Mucosa of rectum (tissue), 2 donors: ENCODE data around the gene NCKIPSD.

Experiments used
- H3K27ac ChIP-seq, 2 donors: one replicate each; pipeline ENCODE4 v1.7.0; 2013; ENCODE audit warnings: inconsistent platforms in 2 of 2, low read depth in 2 of 2, low read length in 2 of 2
- H3K27me3 ChIP-seq, 2 donors: one replicate each; pipeline ENCODE4 v1.7.0; 2013; ENCODE audit warnings: low read length in 2 of 2; ENCODE audit not compliant: control insufficient read depth in 2 of 2, insufficient read depth in 2 of 2
- H3K36me3 ChIP-seq, 2 donors: one replicate each; pipeline ENCODE4 v1.7.0; 2013; ENCODE audit warnings: low read length in 2 of 2; ENCODE audit not compliant: control insufficient read depth in 2 of 2, insufficient read depth in 2 of 2
- H3K4me1 ChIP-seq, 2 donors: one replicate each; pipeline ENCODE4 v1.7.0; 2013; ENCODE audit warnings: low read length in 2 of 2, mild to moderate bottlenecking in 1 of 2; ENCODE audit not compliant: control insufficient read depth in 2 of 2, insufficient read depth in 2 of 2
- H3K4me3 ChIP-seq, 2 donors: one replicate each; pipeline ENCODE4 v1.7.0; 2013; ENCODE audit warnings: low read length in 2 of 2
- H3K9ac ChIP-seq, 2 donors: one replicate each; pipeline ENCODE4 v1.7.0; 2013; ENCODE audit warnings: low read length in 2 of 2, low read depth in 1 of 2, mild to moderate bottlenecking in 1 of 2
- H3K9me3 ChIP-seq, 2 donors: one replicate each; pipeline ENCODE4 v1.7.0; 2013; ENCODE audit warnings: low read length in 2 of 2; ENCODE audit not compliant: control insufficient read depth in 2 of 2
- donor health status: healthy.
- donor health status: Normal muscosa, but diverticular disease.

The NCKIPSD gene

DNA sequence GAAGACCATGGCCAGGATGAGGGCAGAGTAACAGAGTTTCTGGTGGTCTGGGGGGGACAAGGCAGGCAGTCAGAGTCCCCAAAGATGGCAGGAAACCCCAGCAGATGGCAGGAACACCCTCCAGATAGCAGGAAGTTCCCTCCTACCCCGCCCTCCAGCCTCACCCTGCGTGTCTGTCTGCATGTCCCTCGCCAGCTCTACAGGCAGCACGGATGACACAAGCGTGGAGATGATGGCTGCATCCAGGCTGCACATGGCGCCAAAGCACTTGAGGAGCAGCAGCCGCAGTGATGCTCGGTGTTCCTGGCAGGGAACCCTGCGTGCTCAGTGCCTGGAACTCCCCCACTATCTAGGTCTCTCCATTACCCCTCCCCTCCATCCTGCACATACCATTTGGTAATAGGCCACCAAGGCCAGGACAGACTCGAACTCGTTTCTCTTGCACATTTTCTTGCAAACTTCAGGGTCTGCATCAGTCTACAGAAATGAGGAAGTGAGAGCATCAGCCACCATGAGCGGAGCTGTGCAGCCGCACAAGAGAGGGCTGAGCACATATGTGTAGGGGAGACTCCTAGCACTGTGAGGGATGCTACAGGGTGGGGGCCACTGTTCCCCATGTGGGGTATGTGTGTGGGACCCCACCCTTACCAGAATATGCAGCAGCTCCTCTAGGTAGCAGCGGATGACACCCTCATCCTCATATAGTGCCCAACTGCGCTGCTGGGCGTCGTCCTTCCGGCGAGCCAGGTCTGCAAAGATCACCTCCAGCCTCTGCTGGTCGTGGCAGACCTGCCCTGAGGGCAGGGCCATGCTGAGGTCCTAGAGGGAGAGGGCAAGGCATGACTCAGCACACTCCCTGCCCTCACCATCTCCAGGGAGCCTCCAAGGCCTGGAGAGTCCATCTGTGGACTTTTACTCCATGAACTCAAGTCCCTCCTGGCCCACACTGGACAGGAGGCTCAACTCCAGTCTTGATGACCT is 6.0 kb downstream of the NCKIPSD start:
- H3K36me3 ChIP-seq, result peaks cover 44 to 62% of the 10 kb centered on the region in 2 donors

DNA sequence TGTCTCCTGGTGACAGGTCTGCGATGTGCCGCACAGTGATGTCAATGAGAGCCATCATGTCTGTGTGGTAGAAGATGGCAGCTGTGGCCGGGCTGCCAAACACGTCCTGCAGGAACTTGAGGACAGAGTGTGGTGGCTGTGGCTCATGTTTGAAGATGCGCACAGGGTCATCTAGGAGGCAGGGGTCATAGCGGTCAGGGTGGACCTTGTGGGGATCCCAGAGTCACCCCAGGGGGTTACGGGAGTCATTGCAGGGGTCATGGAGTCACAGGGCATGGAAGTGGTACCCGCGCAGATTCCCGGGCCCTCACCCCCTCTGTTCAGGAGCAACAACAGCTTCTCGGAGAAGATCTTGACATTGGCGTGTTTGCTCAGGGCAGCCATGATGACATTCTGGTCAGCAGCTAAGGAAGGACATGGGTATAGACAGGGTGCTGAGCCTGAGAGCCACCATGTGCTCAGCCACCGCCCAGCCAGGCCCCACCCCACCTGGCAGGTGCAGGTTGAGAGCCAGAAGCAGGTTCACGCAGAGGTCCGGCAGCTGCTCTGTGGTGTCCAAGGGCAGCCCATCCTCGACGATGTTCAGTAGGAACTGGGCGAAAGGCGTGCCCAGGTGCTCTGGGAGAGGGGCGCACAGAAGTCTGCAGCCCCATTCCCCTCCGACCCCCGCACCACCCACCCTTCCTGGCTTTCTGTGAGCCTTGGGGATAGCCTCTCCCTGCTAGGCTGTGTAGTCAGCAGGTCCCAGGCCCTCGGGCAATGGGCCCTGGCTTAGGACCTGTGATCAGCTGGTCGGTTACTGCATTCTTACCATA is 6.9 kb downstream of the NCKIPSD start:
- no peak overlapping the region for H3K9ac ChIP-seq
- H3K4me1 ChIP-seq, result peaks cover 2 to 7% of the 10 kb centered on the region in 2 donors
- H3K9me3 ChIP-seq, result no peaks in the 10 kb centered on the region
- no peak overlapping the region for H3K27ac ChIP-seq
- H3K4me3 ChIP-seq, result no peak overlapping the region
- peaks cover 53 to 65% of the 10 kb centered on the region in 2 donors for H3K36me3 ChIP-seq
- no peaks in the 10 kb centered on the region for H3K27me3 ChIP-seq

More for the DNA sequence above, 6.0 kb downstream of the NCKIPSD start:
- no peaks in the 10 kb centered on the region for H3K27me3 ChIP-seq
- no peak overlapping the region for H3K27ac ChIP-seq
- no peaks in the 10 kb centered on the region for H3K9me3 ChIP-seq
- no peak overlapping the region for H3K9ac ChIP-seq
- peaks cover 12 to 16% of the 10 kb centered on the region in 2 donors for H3K4me1 ChIP-seq
- no peak overlapping the region for H3K4me3 ChIP-seq

DNA sequence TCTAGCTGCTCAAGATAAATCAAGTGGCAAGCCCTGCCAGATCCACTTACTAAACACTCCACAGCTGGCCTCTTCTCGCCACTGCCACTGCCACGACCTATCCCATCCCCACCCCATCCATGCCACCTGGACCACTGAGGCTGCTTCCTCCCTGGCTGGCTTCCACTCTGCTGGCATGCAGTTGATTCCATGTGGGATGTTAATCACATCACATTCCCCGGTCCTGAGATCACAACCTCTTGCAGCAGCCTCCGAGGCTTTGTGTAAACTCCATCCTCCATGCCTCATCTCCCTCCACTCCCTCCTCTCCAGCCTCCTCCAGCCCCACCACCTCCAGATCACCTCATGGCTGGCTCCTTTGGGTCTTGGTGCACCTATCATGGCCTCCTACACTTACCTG is 7.7 kb downstream of the NCKIPSD start:
- no peak overlapping the region for H3K4me3 ChIP-seq
- peaks cover 53 to 65% of the 10 kb centered on the region in 2 donors for H3K36me3 ChIP-seq
- no peak overlapping the region for H3K27ac ChIP-seq
- no peaks in the 10 kb centered on the region for H3K9me3 ChIP-seq
- H3K9ac ChIP-seq, result no peak overlapping the region
- H3K27me3 ChIP-seq, result no peaks in the 10 kb centered on the region
- H3K4me1 ChIP-seq, result no peaks in the 10 kb centered on the region

DNA sequence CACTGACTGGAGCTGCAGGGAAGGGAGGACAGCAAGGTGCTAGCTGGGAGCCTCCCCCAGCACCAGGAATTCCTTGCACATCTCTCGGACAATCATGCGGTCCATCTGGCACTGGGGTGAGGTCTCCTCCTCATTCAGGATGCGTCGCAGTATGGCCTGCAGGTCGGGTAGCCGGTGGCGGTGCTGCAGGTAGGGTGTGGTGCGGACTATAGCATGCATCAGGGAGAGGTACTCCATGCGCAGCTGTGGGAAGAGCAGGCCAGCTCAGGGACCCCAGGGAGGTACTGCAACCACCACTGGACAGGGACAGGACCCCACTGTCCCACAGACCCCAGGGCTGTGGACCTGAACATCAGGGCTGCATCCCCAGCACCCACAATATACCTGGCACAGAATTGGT is 11.2 kb downstream of the NCKIPSD start:
- Histone ChIP-seq H3K27ac (no peak overlapping the region), H3K27me3 (no peaks in the 10 kb centered on the region), H3K9me3 (no peaks in the 10 kb centered on the region), H3K4me1 (no peaks in the 10 kb centered on the region), H3K36me3 (peaks cover 34 to 41% of the 10 kb centered on the region in 2 donors), H3K9ac (no peak overlapping the region), H3K4me3 (no peak overlapping the region)

DNA sequence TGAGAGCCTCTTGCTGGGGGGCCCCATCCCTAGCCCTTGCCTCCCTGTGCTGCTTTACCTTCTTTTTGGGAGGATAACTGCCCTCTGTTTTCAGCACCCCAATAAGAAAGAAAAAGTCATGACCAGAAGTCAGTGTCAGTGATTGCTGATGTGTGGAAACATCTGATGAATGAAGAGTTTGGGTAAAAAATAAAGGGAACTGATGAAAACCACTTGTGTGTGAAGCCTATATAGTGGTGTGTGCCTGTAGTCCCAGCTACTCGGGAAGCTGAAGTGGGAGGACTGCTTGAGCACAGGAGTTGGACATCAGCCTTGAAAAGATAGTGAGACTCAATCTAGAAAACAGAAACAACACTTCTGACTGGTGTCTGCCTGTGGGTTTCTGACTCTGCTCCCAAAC is 13.2 kb downstream of the NCKIPSD start:
- Histone ChIP-seq H3K4me1 (no peaks in the 10 kb centered on the region), H3K36me3 (peaks cover 18 to 24% of the 10 kb centered on the region in 2 donors), H3K27me3 (no peaks in the 10 kb centered on the region), H3K27ac (no peak overlapping the region), H3K9ac (no peak overlapping the region), H3K4me3 (no peak overlapping the region), H3K9me3 (no peaks in the 10 kb centered on the region)

DNA sequence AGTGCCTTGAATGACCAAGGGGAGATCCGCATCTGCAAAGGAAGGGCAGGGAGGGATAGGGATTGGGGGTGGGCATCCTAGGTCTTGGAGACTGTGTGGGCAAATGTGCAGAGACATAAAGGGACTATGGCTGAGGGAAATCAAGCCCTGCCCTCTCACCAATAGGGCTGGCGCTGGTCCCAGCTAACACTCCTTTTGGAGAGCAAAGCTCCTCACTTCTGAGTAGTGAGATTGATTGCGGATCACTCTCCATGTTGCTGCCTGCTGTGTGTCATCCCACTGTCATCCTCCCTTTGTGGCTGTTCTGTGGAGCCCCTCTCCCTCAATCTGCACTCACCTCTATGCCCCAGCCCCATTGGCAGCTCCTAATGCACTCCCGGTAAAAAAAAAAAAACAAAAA is 20.8 kb downstream of the NCKIPSD start:
- no peak overlapping the region for H3K9ac ChIP-seq
- peaks cover 20 to 24% of the 10 kb centered on the region in 2 donors for H3K4me1 ChIP-seq
- no peaks in the 10 kb centered on the region for H3K9me3 ChIP-seq
- H3K27ac ChIP-seq, result peak overlapping the region in 1 of 2 donors; percentile 30
- no peaks in the 10 kb centered on the region for H3K36me3 ChIP-seq
- H3K27me3 ChIP-seq, result peaks cover 2 to 13% of the 10 kb centered on the region in 2 donors
- no peak overlapping the region for H3K4me3 ChIP-seq

DNA sequence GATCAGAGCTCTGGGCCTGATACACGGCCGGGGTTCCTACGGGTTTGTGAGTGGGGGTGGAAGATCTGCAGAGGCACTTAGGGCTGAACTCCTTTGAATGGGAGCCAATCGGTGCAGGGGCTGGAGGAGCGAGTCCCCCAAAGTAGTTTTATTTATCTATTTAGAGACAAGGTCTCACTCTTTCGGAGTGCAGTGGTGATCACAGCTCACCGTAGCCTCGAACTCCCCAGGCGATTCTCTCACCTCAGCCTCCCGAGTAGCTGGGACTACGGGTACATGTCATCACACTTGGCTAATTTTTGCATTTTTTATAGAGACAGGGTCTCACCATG is 21.4 kb downstream of the NCKIPSD start:
- Histone ChIP-seq H3K36me3 (no peaks in the 10 kb centered on the region), H3K27ac (peak overlapping the region; percentile 81 to 83), H3K9ac (peak overlapping the region; percentile 24 to 76), H3K4me1 (peaks cover 20 to 24% of the 10 kb centered on the region in 2 donors), H3K27me3 (peaks cover 2 to 15% of the 10 kb centered on the region in 2 donors), H3K4me3 (peak overlapping the region; percentile 67 to 79), H3K9me3 (no peaks in the 10 kb centered on the region)

DNA sequence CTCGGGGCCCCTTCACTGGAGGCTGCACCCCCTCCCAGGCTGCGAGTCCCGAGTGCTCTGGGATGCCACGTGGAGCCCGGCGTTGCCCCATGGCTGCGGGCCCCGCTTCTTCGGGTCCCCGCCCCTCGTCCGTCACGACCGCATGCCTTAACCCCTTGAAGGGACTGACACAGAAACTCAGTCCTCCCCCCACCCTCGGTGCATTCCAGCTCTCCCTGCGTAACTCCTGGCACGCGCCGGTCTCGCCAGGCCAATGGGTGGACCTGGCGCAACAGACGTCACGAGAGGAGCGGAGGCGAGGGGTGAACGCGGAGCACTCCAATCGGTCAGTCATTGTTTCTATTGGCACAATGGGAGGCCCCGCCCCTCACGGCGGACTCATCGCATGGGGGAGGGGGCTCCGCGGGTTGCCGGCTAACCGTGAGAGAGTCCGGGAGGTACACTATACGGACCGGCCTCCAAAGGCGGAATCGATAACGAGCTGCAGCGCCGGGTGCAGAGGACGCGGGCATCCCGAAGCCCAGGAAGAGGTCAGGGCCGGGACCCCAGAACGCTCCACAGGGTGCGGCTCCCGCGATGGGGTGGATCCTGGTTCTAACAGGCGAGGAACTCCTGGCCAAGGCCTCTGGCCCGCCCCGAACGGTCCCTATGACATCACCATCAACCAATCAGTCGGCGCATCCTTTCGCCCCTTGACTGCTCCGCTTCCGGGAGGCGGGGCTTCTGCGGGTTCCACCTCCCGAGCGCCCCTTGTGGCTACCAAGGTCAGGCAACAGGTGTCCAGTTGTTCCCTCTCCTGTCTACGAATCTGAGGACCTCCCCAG is 22.0 kb downstream of the NCKIPSD start:
- Histone ChIP-seq H3K27me3 (peaks cover 2 to 15% of the 10 kb centered on the region in 2 donors), H3K9me3 (no peaks in the 10 kb centered on the region), H3K27ac (peak overlapping the region; percentile 81 to 83)

DNA sequence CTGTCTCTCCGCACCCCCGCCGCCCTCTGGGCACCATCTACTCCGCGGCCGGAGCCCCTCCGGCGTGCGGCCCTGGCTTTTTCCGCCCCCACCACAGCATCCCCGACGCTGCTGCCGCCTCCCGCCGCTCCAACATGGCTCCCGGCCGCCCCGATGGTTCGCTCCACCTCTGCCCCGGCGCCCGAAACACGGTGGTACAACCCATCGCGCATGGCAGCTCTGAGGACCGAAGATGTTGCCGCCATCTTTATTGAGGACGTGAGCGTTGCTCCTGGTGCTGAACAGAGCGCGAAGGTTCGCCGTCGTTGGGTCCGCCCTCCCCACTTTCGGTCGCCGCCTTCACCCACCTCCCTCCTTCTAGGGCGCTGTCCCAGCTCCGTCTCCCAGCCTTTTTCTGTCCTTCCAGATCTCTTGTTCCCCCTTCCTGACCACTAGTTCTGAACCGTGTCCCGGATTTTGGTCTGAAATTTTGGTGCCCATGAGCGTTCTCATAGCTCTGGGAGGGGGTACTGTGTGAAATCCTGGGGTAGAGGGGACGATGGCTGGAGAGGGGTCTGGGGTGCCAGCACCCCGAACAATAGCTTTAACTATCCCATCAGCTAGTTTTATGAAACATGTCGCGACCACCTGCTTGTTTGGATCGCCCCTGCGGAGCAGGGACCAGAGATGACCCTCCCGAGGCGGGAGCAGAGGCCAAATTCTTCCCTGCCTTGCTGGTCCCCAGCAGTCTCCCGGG is 22.8 kb downstream of the NCKIPSD start, which contains the start of gene CELSR3:
CELSR3 (minus strand) TSS at position 134 of the 736 bp plus-strand sequence. CDS start 252 bp downstream, outside the sequence.
- H3K9ac ChIP-seq, result peak within 1 kb of the TSS; percentile 65 to 76
- H3K27ac ChIP-seq, result peak within 1 kb of the TSS; percentile 81 to 83
- H3K4me3 ChIP-seq, result peak within 1 kb of the TSS; percentile 67 to 79
- H3K27me3 ChIP-seq, result peaks cover 2 to 15% of the 10 kb centered on the region in 2 donors
- peaks cover 20 to 24% of the 10 kb centered on the region in 2 donors for H3K4me1 ChIP-seq
- H3K9me3 ChIP-seq, result no peaks in the 10 kb centered on the region
- H3K36me3 ChIP-seq, result no peaks in the 10 kb centered on the region

More for the DNA sequence above, 22.0 kb downstream of the NCKIPSD start:
- Histone ChIP-seq H3K9ac (peak overlapping the region; percentile 65 to 76), H3K4me3 (peak overlapping the region; percentile 67 to 79), H3K36me3 (no peaks in the 10 kb centered on the region), H3K4me1 (peaks cover 20 to 24% of the 10 kb centered on the region in 2 donors)
